Neutrophil (primary cell): ENCODE results near the gene LY6G6C.

Source experiments
- H3K27ac ChIP-seq: fragments of 200-600 bp; sonication (generic); 2 replicates; pipeline ENCODE4 v1.5.1; 2016; ENCODE audit warnings: mild to moderate bottlenecking, moderate library complexity
- H3K27me3 ChIP-seq: fragments of 200-600 bp; sonication (generic); 2 replicates; pipeline ENCODE4 v1.6.0; 2016; ENCODE audit warnings: mild to moderate bottlenecking
- H3K36me3 ChIP-seq: fragments of 200-600 bp; sonication (generic); 2 replicates; pipeline ENCODE4 v1.5.1; 2017
- H3K4me1 ChIP-seq, 2 experiments: fragments of 200-600 bp in 1 of 2; sonication (generic) in 1 of 2; 1 replicate in 1 of 2; 2 replicates in 1 of 2; pipeline versions ENCODE4 v1.5.1 to v1.6.1; 2013 to 2016; ENCODE audit warnings: low read depth in 1 of 2, low read length in 1 of 2, mild to moderate bottlenecking in 1 of 2, moderate library complexity in 1 of 2; ENCODE audit not compliant: control insufficient read depth in 1 of 2, insufficient read depth in 1 of 2
- H3K4me3 ChIP-seq, 2 experiments: fragments of 200-600 bp in 1 of 2; sonication (generic) in 1 of 2; 1 replicate in 1 of 2; 2 replicates in 1 of 2; pipeline ENCODE4 v1.5.1; 2013 to 2016; ENCODE audit warnings: low read depth in 1 of 2, low read length in 1 of 2, mild to moderate bottlenecking in 1 of 2, moderate library complexity in 1 of 2
- H3K9me3 ChIP-seq: fragments of 200-600 bp; sonication (generic); 2 replicates; pipeline ENCODE4 v1.5.1; 2016
- CTCF ChIP-seq: fragments of 200-600 bp; sonication (generic); IDR thresholded peaks from 2 replicates; pipeline ENCODE4 v1.5.1; 2016; ENCODE audit warnings: antibody characterized with exemption

Gene LY6G6C

DNA sequence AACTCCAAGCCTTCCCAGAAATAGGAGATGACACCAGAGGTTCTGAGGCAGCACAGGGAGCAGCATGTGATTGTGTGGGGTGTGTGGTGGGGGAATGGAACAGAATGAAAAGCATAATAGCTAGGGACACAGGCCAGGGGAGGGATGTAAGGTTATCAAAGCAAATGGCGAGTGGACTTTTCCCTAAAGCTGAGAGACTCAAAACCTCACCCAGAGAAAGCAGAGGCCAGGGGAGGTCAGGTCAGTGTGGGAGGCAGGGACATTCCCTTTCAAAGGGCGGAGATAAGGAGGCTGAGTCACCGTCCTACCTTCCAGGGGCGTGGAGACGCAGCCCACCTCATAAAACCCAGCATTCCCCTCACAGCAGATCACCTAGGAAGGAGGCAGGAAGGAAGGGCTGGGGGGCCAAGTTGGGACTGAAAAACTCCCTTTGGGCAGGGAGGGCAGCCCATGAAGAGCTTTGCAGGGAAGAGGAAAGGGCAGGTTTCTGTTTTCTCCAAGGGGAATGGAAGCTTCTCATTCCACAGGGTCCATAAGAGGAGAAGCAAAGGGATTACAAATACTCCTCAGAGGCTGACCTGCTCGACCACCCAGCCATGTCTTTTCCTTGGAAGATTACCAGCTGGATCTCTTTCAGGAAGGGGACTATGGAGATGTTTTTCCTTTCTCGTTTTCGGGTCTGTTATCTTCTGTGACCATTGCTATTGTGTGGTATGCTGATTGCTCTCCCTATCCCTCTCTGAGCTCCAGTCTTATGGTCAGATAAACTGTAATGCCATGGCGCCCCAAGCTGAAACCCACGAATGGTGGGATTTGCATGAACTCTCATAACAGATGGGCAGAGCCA is 31.1 kb downstream of the LY6G6C start:
- H3K36me3 ChIP-seq = peaks cover 100% of the 10 kb centered on the region
- H3K4me1 ChIP-seq = no peaks in the 10 kb centered on the region
- H3K4me3 ChIP-seq = no peak overlapping the region
- H3K9me3 ChIP-seq = no peaks in the 10 kb centered on the region
- no peak for TF ChIP-seq CTCF
- no peak overlapping the region for H3K27ac ChIP-seq
- no peaks in the 10 kb centered on the region for H3K27me3 ChIP-seq

DNA sequence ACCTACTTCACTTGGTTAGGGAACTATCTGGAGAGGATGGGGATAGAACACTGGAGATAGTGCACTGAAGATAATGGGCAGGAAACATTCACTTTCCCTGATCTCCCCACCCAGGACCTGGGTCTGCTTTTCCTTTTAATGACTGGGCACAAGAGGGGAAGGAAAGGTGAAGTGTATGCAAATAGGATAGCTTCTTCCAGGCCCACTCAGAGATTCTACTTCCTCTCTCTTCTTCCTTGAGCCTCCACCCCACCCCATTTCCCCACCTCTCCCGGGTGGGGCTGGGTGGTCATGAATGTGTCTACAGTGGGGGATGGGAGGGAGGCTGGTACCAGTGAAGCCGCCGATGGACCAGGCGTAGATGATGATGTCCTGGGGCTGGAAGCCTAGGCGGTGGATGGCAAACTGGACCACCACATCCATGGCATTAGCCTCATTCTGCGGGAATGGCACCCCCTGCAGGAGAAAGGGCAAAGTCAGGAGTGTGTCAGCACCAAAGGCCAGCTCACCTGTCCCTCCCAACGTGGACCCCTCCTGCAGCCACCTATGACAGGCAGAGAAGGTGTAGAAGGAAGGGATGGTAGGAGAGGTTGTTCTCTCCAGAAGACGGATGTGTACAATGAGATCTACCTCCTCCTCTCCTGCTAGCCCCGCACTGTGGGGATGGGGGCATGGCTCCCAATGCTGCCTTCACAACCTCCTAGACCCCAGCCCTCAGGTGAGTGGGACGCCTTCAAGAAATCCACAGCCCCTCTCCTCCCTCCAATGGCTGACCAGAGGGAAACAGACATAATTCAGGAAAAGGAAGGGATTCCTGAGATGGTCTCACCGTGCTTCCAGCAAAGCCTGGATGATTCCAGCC is 32.1 kb downstream of the LY6G6C start:
- peak overlapping the region; percentile 23 for H3K27ac ChIP-seq
- no peak for TF ChIP-seq CTCF
- no peaks in the 10 kb centered on the region for H3K4me1 ChIP-seq
- H3K9me3 ChIP-seq = no peaks in the 10 kb centered on the region
- no peaks in the 10 kb centered on the region for H3K27me3 ChIP-seq
- peaks cover 98% of the 10 kb centered on the region for H3K36me3 ChIP-seq
- H3K4me3 ChIP-seq = no peak overlapping the region

DNA sequence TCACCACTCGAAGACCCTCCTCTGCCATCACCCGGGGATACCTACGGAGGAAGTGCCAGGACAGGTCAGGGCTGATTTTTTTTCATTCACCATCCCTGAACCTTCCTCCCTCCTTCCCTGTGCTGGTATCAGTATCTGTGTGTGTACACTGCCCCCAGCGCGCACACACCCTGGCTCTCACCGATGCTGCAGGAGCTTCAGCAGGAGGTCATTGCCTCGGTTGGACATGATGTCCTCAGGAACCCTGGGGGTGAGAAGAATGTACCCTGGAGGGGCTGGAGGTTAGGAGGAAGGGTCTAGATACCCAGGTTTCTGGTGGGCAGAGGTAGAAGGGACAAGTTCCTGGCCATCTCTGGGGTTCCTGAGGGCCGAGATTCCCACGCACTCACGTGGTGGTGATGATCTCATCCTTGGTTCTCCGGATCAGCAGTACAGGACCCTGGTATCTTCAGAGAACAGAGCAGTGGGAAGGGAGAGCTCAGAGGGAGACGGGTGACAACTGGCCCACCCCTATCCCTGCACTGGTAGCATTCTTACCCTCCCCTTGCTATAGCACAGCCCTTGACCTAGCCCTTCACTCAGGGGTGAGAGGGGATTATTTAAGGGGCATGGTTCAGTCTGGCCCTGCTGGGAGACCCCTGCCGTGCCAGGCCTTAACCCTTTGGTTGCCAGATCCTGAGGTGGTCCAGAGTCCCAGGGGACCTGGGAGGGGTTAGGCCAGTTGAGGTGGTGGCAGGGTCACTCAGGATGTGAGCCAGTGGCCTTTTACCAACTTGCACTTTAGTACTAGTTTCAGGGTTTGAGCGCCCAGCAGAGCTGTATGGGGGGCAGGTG is 33.5 kb downstream of the LY6G6C start:
- TF ChIP-seq CTCF = no peak
- Histone ChIP-seq H3K27ac (no peak overlapping the region), H3K4me3 (no peak overlapping the region), H3K4me1 (peaks cover 0 to 4% of the 10 kb centered on the region in 2 experiments), H3K36me3 (peaks cover 97% of the 10 kb centered on the region), H3K9me3 (no peaks in the 10 kb centered on the region), H3K27me3 (peaks cover 3% of the 10 kb centered on the region)

DNA sequence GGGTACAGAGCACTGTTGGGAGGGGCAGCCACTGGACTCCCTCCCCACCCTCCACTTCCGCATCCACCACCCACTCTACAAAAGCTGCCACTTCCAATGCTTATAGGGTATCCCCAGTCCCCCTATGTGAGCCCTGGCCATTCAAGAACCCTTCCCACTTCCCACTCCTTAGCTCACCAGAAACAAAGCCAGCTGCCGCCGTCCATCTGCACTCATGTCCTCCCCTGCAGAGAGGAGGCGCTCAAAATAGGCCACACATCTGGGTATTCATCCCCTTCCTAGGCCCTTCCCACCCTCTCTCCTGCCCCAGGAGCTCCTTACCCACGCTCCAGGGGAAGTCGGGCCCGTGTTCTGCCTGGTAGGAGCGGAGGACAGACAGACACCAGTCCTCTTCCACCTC is 34.2 kb downstream of the LY6G6C start:
- Histone ChIP-seq H3K27ac (no peak overlapping the region), H3K36me3 (peaks cover 93% of the 10 kb centered on the region), H3K4me3 (no peak overlapping the region), H3K27me3 (peaks cover 8% of the 10 kb centered on the region), H3K4me1 (peaks cover 0 to 6% of the 10 kb centered on the region in 2 experiments), H3K9me3 (no peaks in the 10 kb centered on the region)
- TF ChIP-seq CTCF = no peak

- H3K9me3 ChIP-seq = no peaks in the 10 kb centered on the region
- H3K36me3 ChIP-seq = peaks cover 85% of the 10 kb centered on the region
- H3K4me1 ChIP-seq = peaks cover 3 to 9% of the 10 kb centered on the region in 2 experiments
- TF ChIP-seq CTCF = no peak
- no peak overlapping the region for H3K4me3 ChIP-seq
- peaks cover 16% of the 10 kb centered on the region for H3K27me3 ChIP-seq
- peak overlapping the region; percentile 36 for H3K27ac ChIP-seq
Observed at GRCh38 chr6:31686483-31686882, 35.1 kb downstream of the LY6G6C start.
